K562 (cell line): ENCODE results near the gene DET1. TPM values are rescaled to one million over a fixed set of nuclear protein-coding genes. Genes with fewer than 3 reads are reported as not detected.

Experiments used
- BHLHE40 ChIP-seq: IDR thresholded peaks from 2 replicates; pipeline ENCODE4 v1.6.1; 2011; ENCODE audit warnings: low read length, improper control_type of control experiment
- ETV5 ChIP-seq: sonication (generic); formaldehyde crosslinking; IDR thresholded peaks from 2 replicates; pipeline ENCODE4 v1.4.0; 2020; ENCODE audit warnings: low read depth, mild to moderate bottlenecking, missing genetic modification reagents
- FOXJ2 ChIP-seq: fragments of 200-800 bp; sonication (Bioruptor generic); IDR thresholded peaks from 2 replicates; pipeline ENCODE4 v1.6.1; 2016; ENCODE audit warnings: missing genetic modification characterization, missing compliant biosample characterization
- KLF16 ChIP-seq: IDR thresholded peaks from 2 replicates; pipeline ENCODE4 v1.6.1; 2016; ENCODE audit warnings: antibody characterized with exemption
- MCM7 ChIP-seq, 2 experiments: fragments of 450-650 bp; IDR thresholded peaks; 2 replicates each; pipeline ENCODE4 v1.6.1; 2016 to 2018
- NELFE ChIP-seq: IDR thresholded peaks from 2 replicates; pipeline ENCODE4 v1.6.1; 2011; ENCODE audit warnings: mild to moderate bottlenecking; ENCODE audit not compliant: insufficient read depth, insufficient read length
- TAF7 ChIP-seq: fragments of 450-650 bp; IDR thresholded peaks from 2 replicates; pipeline ENCODE4 v1.6.1; 2016; ENCODE audit warnings: missing genetic modification characterization, missing compliant biosample characterization
- TCF7L2 ChIP-seq: fragments of 150-350 bp; IDR thresholded peaks from 2 replicates; pipeline ENCODE4 v1.6.1; 2016; ENCODE audit warnings: low read depth, mild to moderate bottlenecking, low read length, moderate library complexity
- TFAM ChIP-seq: fragments of 250-450 bp; sonication (Bioruptor Pico); conservative IDR thresholded peaks from 2 replicates; pipeline ENCODE4 v1.5.0; 2021; ENCODE audit warnings: mild to moderate bottlenecking, moderate library complexity
- ZNF12 ChIP-seq: sonication (generic); formaldehyde crosslinking; IDR thresholded peaks from 2 replicates; pipeline ENCODE4 v1.4.0; 2020; ENCODE audit warnings: mild to moderate bottlenecking, missing genetic modification reagents
- ZNF124 ChIP-seq: sonication (generic); formaldehyde crosslinking; IDR thresholded peaks from 2 replicates; pipeline ENCODE4 v1.8.1; 2022; ENCODE audit warnings: missing genetic modification reagents
- polyA plus RNA-seq, 8 experiments: library from polyadenylated mRNA; depleted of rRNA in 4 of 8; stranded (reverse) in 5 of 8; unstranded in 3 of 8; fragments of >200 nt; fragmentation: Nextera tagmentation in 2 of 8; fragmentation: Illumina TruSeq in 1 of 8; extraction: Ambion mirVana in 2 of 8; extraction: Trizol in 1 of 8; gene quantifications; 2 replicates each; pipeline versions ENCODE4 v1.2.1 to v1.2.3, GENCODE V29; 2011 to 2014; ENCODE audit warnings: inconsistent platforms in 1 of 8, missing spikeins in 1 of 8
- total RNA-seq, 7 experiments: library from RNA; depleted of rRNA in 6 of 7; stranded (reverse); fragments of >200 nt in 6 of 7; fragmentation: Illumina TruSeq in 2 of 7; extraction: Trizol in 2 of 7; gene quantifications; 2 replicates each; pipeline versions ENCODE4 v1.2.1 to v1.2.3, GENCODE V29; 2011 to 2021; ENCODE audit warnings: low replicate concordance in 1 of 7
- TF ChIP-seq, protein P1 (sequence below): fragments of 450-650 bp; formaldehyde crosslinking; IDR thresholded peaks from 2 replicates; pipeline ENCODE4 v1.4.0; 2022; ENCODE audit warnings: missing genetic modification characterization
- TF ChIP-seq, protein P2 (sequence below): fragments of 450-650 bp; formaldehyde crosslinking; IDR thresholded peaks from 2 replicates; pipeline ENCODE4 v1.4.0; 2020; ENCODE audit warnings: mild to moderate bottlenecking, moderate library complexity
- TF ChIP-seq, protein P3 (sequence below): fragments of 250-450 bp; sonication (Bioruptor Pico); IDR thresholded peaks from 2 replicates; pipeline ENCODE4 v1.5.0; 2021; ENCODE audit warnings: mild to moderate bottlenecking, moderate library complexity
- TF ChIP-seq, protein P4 (sequence below): fragments of 250-450 bp; sonication (Bioruptor Pico); IDR thresholded peaks from 2 replicates; pipeline ENCODE4 v1.8.0; 2022; ENCODE audit warnings: inconsistent platforms, mild to moderate bottlenecking, moderate library complexity, borderline replicate concordance
- TF ChIP-seq, protein P5 (sequence below): fragments of 450-650 bp; IDR thresholded peaks from 2 replicates; pipeline ENCODE4 v1.6.1; 2017; ENCODE audit warnings: antibody characterized with exemption

Gene DET1
- total and polyA plus RNA-seq, 9 of the 15 experiments (the other 6 are each of a cell fraction or from before 2014, with no cell fraction given), result 4.2 to 8.1 (median 6.0) TPM

DNA sequence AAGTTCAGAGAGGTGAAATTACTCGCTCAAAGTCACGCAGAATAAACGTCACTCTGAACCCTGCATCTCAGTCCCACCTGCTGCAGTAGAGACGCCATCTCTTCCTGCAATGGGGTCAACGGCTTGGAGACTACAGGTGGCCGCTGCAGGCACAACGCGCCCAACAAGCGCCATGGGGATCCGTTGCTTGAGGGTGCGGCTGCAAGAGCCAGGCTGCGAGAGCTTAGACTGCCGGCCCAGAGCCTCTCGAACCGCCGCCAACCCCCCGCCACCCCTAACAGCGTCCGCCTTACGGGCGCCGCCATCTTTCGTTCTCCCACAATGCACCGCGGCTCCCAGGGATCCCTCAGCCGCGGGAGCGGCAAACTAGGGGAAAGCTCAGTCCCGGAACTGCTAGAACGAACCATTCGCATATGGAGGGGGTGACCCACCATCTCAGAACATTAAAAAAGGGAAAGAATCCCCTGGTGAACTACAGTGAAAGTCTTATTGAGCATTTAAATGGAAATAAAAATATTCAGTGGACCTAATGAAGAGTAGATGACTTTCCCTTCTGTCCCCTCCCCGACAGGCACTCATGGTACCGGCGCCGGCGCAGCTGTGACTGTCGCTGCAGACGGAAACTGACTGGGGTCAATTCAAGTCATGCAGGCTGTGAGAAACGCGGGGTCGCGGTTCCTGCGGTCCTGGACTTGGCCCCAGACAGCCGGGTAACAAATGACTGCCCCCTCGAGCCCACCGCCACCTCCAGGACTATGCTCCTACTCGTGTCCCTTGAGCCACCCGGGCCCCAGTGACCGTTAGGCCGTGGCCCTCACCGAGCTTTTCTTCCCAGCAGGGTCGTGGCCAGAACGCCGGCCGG is 79.2 kb downstream of the DET1 start, which contains the start of the genes MRPL46 and MRPS11 (continued):
- no peak for TF ChIP-seq NELFE
- TF ChIP-seq TFAM (CRISPR knock-in tag), result no peak
- TF ChIP-seq, protein P1, sequence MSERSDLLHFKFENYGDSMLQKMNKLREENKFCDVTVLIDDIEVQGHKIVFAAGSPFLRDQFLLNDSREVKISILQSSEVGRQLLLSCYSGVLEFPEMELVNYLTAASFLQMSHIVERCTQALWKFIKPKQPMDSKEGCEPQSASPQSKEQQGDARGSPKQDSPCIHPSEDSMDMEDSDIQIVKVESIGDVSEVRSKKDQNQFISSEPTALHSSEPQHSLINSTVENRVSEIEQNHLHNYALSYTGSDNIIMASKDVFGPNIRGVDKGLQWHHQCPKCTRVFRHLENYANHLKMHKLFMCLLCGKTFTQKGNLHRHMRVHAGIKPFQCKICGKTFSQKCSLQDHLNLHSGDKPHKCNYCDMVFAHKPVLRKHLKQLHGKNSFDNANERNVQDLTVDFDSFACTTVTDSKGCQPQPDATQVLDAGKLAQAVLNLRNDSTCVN (CRISPR knock-in tag), result no peak
- TF ChIP-seq, protein P2, sequence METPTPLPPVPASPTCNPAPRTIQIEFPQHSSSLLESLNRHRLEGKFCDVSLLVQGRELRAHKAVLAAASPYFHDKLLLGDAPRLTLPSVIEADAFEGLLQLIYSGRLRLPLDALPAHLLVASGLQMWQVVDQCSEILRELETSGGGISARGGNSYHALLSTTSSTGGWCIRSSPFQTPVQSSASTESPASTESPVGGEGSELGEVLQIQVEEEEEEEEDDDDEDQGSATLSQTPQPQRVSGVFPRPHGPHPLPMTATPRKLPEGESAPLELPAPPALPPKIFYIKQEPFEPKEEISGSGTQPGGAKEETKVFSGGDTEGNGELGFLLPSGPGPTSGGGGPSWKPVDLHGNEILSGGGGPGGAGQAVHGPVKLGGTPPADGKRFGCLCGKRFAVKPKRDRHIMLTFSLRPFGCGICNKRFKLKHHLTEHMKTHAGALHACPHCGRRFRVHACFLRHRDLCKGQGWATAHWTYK (CRISPR knock-in tag), result peak; percentile 18; the same call in 1 of the 2 replicates
- TF ChIP-seq MCM7 (IDR thresholded peaks at IDR 0.05), result no peak
- no peak; the same call in 1 of the 2 replicates for TF ChIP-seq ETV5 (CRISPR knock-in tag)
- TF ChIP-seq, protein P3, sequence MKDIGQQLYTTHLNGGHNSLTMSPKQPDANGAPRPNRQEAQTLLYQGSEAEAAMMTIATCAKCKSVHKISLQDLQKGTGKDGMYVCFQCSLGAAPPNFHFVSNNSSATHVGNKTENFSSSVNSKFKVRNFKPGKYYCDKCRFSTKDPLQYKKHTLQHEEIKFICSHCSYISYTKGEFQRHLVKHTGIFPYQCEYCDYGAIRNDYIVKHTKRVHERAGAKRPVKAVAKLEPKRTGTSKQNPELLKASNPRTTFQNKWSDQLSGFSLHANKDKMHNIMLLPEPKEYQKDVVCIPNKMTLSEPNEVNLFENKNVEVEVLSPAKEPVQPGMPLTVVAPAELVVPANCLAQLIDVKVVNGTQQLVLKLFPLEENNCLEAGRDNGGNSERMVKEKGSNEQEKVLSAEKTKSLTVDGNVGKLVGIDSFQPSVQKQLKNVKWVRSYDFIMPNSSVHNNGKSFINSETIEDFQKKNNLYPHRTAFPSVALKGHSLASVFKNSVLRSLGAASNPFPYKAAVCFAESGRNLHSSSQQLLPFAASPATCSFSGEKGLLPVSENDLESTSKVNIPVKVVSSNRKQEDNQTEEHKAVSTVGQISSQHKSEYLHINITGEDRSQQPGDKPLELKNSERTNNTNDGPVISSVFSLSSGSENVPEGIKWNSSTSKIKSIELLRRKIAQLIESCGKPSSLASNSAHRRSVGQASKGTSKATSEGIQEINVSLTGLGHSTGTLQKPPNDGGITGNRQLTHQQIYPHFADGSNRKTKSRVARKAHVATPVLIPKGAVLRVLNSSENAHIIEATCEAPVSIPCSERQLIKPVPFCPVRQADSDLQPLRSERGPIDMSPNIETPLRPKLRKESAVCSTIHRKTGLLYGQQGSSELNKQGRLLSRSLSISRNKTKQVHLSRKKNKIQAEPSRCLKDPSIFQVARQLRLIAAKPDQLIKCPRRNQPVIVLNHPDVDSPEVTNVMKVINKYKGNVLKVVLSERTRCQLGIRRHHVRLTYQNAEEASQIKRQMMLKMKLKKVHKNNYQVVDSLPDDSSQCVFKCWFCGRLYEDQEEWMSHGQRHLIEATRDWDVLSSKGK (CRISPR knock-in tag), result no peak
- TF ChIP-seq TCF7L2, result peak; percentile 93
- TF ChIP-seq TAF7 (tag), result peak; percentile 89
- TF ChIP-seq, protein P4, sequence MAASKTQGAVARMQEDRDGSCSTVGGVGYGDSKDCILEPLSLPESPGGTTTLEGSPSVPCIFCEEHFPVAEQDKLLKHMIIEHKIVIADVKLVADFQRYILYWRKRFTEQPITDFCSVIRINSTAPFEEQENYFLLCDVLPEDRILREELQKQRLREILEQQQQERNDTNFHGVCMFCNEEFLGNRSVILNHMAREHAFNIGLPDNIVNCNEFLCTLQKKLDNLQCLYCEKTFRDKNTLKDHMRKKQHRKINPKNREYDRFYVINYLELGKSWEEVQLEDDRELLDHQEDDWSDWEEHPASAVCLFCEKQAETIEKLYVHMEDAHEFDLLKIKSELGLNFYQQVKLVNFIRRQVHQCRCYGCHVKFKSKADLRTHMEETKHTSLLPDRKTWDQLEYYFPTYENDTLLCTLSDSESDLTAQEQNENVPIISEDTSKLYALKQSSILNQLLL (CRISPR knock-in tag), result no peak
- TF ChIP-seq, protein P5, sequence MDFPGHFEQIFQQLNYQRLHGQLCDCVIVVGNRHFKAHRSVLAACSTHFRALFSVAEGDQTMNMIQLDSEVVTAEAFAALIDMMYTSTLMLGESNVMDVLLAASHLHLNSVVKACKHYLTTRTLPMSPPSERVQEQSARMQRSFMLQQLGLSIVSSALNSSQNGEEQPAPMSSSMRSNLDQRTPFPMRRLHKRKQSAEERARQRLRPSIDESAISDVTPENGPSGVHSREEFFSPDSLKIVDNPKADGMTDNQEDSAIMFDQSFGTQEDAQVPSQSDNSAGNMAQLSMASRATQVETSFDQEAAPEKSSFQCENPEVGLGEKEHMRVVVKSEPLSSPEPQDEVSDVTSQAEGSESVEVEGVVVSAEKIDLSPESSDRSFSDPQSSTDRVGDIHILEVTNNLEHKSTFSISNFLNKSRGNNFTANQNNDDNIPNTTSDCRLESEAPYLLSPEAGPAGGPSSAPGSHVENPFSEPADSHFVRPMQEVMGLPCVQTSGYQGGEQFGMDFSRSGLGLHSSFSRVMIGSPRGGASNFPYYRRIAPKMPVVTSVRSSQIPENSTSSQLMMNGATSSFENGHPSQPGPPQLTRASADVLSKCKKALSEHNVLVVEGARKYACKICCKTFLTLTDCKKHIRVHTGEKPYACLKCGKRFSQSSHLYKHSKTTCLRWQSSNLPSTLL, result no peak
- peak; percentile 92 for TF ChIP-seq BHLHE40
- peak; percentile 52; the same call in 1 of the 2 replicates for TF ChIP-seq FOXJ2 (tag)
- TF ChIP-seq ZNF12 (CRISPR knock-in tag), result no peak
- TF ChIP-seq ZNF124 (CRISPR knock-in tag), result no peak
- TF ChIP-seq KLF16, result peak; percentile 69; the same call in 1 of the 2 replicates
